Keratinocyte (primary cell): Measurements from ENCODE around the gene SELPLG. TPM values are rescaled to one million over a fixed set of nuclear protein-coding genes. Genes with fewer than 3 reads are reported as not detected.

ENCODE experiments used
- DNase-seq: peaks from one replicate; pipeline ENCODE4 v3.0.0-alpha.2; 2011; ENCODE audit warnings: low read depth, missing footprints, low spot score
- FAIRE-seq: peaks from 2 replicates; lab custom pipeline; 2011; peaks lifted over from hg19 to GRCh38; lab: Jason Lieb, UNC
- H2AFZ ChIP-seq: 2 replicates; pipeline ENCODE4 v1.6.0; 2012; ENCODE audit warnings: low read length, control low read depth, inconsistent platforms; ENCODE audit not compliant: control insufficient read depth
- H3K27ac ChIP-seq: 2 replicates; pipeline ENCODE4 v1.5.1; 2011; ENCODE audit warnings: low read length; ENCODE audit not compliant: control insufficient read depth, insufficient read depth
- H3K27me3 ChIP-seq: 3 replicates; pipeline ENCODE4 v1.6.0; 2011; ENCODE audit warnings: low read length; ENCODE audit not compliant: control insufficient read depth, insufficient read depth; ENCODE audit errors: extremely low read depth
- H3K36me3 ChIP-seq, 2 experiments: 2 replicates in 1 of 2; 3 replicates in 1 of 2; pipeline ENCODE4 v1.5.1; 2011; ENCODE audit warnings: low read length in 2 of 2, mild to moderate bottlenecking in 1 of 2; ENCODE audit not compliant: control insufficient read depth in 2 of 2, insufficient read depth in 2 of 2; ENCODE audit errors: extremely low read depth in 1 of 2
- H3K4me1 ChIP-seq: 3 replicates; pipeline ENCODE4 v1.5.1; 2011; ENCODE audit warnings: low read length; ENCODE audit not compliant: control insufficient read depth, insufficient read depth; ENCODE audit errors: extremely low read depth
- H3K4me2 ChIP-seq: 3 replicates; pipeline ENCODE4 v1.6.0; 2011; ENCODE audit warnings: low read depth, low read length; ENCODE audit not compliant: control insufficient read depth, insufficient read depth; ENCODE audit errors: extremely low read depth
- H3K4me3 ChIP-seq, 3 experiments: fragments of 200-600 bp in 1 of 3; sonication (generic) in 1 of 3; 2 replicates in 2 of 3; 3 replicates in 1 of 3; pipeline ENCODE4 v1.5.1; 2011 to 2016; ENCODE audit warnings: low read length in 3 of 3, mild to moderate bottlenecking in 3 of 3, control low read depth in 2 of 3, inconsistent platforms in 1 of 3, low read depth in 1 of 3, mixed read lengths in 1 of 3, mixed run types in 1 of 3, moderate library complexity in 1 of 3; ENCODE audit not compliant: control insufficient read depth in 2 of 3, insufficient read depth in 2 of 3; ENCODE audit errors: extremely low read depth in 1 of 3
- H3K79me2 ChIP-seq: 2 replicates; pipeline ENCODE4 v1.6.0; 2012; ENCODE audit warnings: low read length; ENCODE audit not compliant: control insufficient read depth, insufficient read depth
- H3K9ac ChIP-seq: 3 replicates; pipeline ENCODE4 v1.6.0; 2011; ENCODE audit warnings: low read length; ENCODE audit not compliant: control insufficient read depth, insufficient read depth; ENCODE audit errors: extremely low read depth
- H3K9me1 ChIP-seq: 3 replicates; pipeline ENCODE4 v1.6.0; 2011; ENCODE audit warnings: low read length; ENCODE audit not compliant: control insufficient read depth, insufficient read depth; ENCODE audit errors: extremely low read depth
- H3K9me3 ChIP-seq: 2 replicates; pipeline ENCODE4 v1.5.1; 2012; ENCODE audit warnings: low read depth, low read length; ENCODE audit not compliant: control insufficient read depth
- H4K20me1 ChIP-seq: 3 replicates; pipeline ENCODE4 v1.6.0; 2011; ENCODE audit warnings: low read length; ENCODE audit not compliant: control insufficient read depth, insufficient read depth; ENCODE audit errors: extremely low read depth
- EZH2 ChIP-seq: IDR thresholded peaks from one replicate; pipeline ENCODE4 v1.6.1; 2012; ENCODE audit warnings: inconsistent platforms, mild to moderate bottlenecking, low read length, moderate library complexity
- dilution Hi-C: fragments of 300-500 bp; cut with MboI; formaldehyde crosslinking; loops from one replicate; pipeline ENCODE4 v1.7.0; 2020; ENCODE audit warnings: low sequenced_read_pairs; ENCODE audit not compliant: extremely low pct_ligation_motif_present
- polyA plus RNA-seq, 5 experiments: library from polyadenylated mRNA; depleted of rRNA in 3 of 5; stranded (reverse) in 3 of 5; stranded (forward) in 1 of 5; unstranded in 1 of 5; fragments of >200 nt; gene quantifications; 1 replicate in 1 of 5; 2 replicates in 3 of 5; 3 replicates in 1 of 5; pipeline versions ENCODE4 v1.2.1 to v1.2.3, GENCODE V29; 2011 to 2012; ENCODE audit warnings: missing spikeins in 2 of 5, low read depth in 1 of 5, low replicate concordance in 1 of 5
- TF ChIP-seq, protein P1 (sequence below), 3 experiments: IDR thresholded peaks in 1 of 3; conservative IDR thresholded peaks in 1 of 3; optimal IDR thresholded peaks in 1 of 3; 2 replicates in 2 of 3; 3 replicates in 1 of 3; pipeline versions ENCODE3 to v1.5.1; 2011; ENCODE audit warnings: low read length in 3 of 3, mild to moderate bottlenecking in 3 of 3, moderate library complexity in 2 of 3, control low read depth in 1 of 3, inconsistent platforms in 1 of 3; ENCODE audit not compliant: insufficient read depth in 2 of 3; ENCODE audit errors: extremely low read depth in 1 of 3

SELPLG gene
- polyA plus RNA-seq, 1 donor (not counting 4 experiments of a cell fraction or from before 2014, with no cell fraction given), result 0.80 TPM

DNA sequence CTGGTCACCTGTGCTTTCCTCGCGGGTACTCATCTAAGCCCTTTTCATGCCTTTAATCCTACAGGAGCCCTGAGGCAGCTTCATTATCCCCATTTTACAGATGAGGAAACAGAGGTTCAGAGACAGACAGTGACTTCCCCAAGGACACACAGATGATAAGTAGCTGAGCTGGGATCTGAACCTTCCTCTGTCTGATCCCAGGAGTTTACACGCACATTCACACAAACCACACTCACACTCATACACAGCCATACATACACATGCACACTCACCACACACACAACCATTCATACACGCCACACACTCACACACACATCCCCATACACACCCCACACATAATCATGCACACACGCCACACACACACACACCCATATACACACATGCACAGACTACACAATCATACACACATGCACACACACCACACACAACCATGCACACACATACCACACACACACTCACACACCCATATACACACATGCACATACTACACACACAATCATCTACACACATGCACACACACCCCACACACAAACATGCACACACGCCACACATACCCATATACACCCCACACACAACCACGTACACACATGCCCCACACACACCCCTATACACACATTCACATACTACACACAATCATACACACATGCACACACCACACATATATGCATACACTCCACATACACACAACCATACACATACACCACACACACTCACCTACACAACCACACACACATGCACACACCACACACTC, 38.6 kb downstream of the SELPLG start:
- FAIRE-seq (no peak), DNase-seq (no peak)
- Histone ChIP-seq H3K79me2 (no peaks in the 10 kb centered on the region), H2AFZ (no peak overlapping the region), H3K36me3 (no peaks in the 10 kb centered on the region), H4K20me1 (no peaks in the 10 kb centered on the region), H3K9me3 (no peaks in the 10 kb centered on the region), H3K9me1 (no peaks in the 10 kb centered on the region), H3K4me2 (no peak overlapping the region), H3K4me1 (no peaks in the 10 kb centered on the region), H3K27ac (no peak overlapping the region), H3K27me3 (peaks cover 7% of the 10 kb centered on the region), H3K4me3 (no peak overlapping the region), H3K9ac (no peak overlapping the region)
- dilution Hi-C loops, result no loop called here
- TF ChIP-seq EZH2, result no peak

DNA sequence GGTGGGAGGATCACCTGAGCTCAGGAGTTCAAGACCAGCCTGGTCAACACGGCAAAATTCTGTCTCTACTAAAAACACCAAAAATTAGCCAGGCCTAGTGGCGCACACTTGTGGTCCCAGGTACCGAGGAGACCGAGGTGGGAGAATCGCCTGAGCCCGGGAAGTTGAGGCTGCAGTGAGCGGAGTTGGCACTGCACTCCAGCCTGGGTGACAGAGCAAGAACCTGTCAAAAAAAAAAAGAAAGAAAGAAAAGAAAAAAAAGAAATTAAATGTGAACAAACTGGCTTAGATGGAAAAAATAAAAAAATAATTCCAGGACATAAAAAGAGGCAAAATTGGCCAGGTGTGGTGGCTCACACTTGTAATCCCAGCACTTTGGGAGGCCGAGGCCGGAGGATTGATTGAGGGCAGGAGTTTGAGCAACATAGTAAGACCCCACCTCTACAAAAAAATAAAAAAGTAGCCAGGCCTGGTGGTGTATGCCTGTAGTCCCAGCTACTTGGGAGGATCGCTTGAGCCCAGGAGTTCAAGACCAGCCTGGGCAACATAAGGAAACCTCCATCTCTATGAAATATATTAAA, 39.3 kb downstream of the SELPLG start:
- Histone ChIP-seq H3K9ac (no peak overlapping the region), H3K36me3 (no peaks in the 10 kb centered on the region), H3K4me1 (no peaks in the 10 kb centered on the region), H3K9me3 (no peaks in the 10 kb centered on the region), H3K27ac (no peak overlapping the region), H3K27me3 (peaks cover 7% of the 10 kb centered on the region), H3K4me2 (no peak overlapping the region), H3K9me1 (no peaks in the 10 kb centered on the region), H4K20me1 (no peaks in the 10 kb centered on the region), H3K4me3 (no peak overlapping the region), H3K79me2 (no peaks in the 10 kb centered on the region), H2AFZ (no peak overlapping the region)
- DNase-seq (no peak), FAIRE-seq (no peak)
- TF ChIP-seq, protein P1, sequence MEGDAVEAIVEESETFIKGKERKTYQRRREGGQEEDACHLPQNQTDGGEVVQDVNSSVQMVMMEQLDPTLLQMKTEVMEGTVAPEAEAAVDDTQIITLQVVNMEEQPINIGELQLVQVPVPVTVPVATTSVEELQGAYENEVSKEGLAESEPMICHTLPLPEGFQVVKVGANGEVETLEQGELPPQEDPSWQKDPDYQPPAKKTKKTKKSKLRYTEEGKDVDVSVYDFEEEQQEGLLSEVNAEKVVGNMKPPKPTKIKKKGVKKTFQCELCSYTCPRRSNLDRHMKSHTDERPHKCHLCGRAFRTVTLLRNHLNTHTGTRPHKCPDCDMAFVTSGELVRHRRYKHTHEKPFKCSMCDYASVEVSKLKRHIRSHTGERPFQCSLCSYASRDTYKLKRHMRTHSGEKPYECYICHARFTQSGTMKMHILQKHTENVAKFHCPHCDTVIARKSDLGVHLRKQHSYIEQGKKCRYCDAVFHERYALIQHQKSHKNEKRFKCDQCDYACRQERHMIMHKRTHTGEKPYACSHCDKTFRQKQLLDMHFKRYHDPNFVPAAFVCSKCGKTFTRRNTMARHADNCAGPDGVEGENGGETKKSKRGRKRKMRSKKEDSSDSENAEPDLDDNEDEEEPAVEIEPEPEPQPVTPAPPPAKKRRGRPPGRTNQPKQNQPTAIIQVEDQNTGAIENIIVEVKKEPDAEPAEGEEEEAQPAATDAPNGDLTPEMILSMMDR (optimal IDR thresholded peaks at IDR 0.05 in 1 of 3, IDR thresholded peaks at IDR 0.05 in 1 of 3, conservative IDR thresholded peaks at IDR 0.05 in 1 of 3; ENCODE audit: extremely low read depth in 1 of 3, insufficient read depth in 2 of 3, low read length in 3 of 3), result no peak
- TF ChIP-seq EZH2, result no peak
- dilution Hi-C loops, result no loop called here
